ENCODE data around the gene FOXP4. TPM values are rescaled to one million over a fixed set of nuclear protein-coding genes. Genes with fewer than 3 reads are reported as not detected.
A peak's percentile ranks its signal among the peaks of the same experiment; 100 is the strongest.

The FOXP4 gene
- total and polyA plus RNA-seq, 2 of the 13 experiments (the other 11 are each of a cell fraction or from before 2014, with no cell fraction given), result 11.0 to 12.4 TPM

DNA sequence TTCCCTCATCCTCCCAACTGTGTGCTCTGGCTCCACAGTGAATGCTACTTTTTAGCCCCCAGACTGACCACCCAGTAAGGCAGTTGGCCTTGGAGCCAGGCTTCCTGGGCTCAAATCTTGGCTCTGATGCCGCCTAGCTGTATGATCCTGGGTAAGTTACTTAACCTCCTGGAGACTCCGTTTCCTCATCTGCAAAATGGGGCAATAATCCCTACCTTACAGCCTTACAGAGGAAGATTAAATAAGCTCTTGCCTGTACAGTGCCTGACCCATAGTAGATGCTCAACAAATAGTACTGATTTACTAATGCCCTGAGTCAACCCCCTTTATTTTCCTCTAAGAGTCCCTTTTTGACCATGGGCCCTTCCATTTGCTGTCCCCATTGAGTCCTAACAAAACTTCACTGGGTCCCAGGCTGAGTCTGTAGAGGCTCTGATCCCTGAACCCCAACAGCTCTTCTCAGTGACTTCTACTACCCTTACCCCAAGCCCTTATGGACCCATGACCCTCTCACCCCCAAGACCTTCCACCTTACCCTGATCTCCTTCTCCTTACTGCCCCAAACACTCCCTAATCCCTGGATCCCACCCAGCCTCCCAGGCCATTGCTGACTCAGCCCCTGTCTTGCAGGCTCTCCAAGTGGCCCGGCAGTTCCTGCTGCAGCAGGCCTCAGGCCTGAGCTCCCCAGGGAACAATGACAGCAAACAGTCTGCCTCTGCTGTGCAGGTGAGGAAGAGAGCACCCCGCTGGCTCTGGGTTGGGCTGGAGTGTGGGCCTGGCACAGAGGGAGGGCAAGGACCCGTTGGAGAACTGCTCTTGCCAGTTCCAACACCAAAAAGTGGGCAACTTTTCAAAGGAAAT is 31.4 kb downstream of the FOXP4 start (continued):
- TF ChIP-seq, protein P1, sequence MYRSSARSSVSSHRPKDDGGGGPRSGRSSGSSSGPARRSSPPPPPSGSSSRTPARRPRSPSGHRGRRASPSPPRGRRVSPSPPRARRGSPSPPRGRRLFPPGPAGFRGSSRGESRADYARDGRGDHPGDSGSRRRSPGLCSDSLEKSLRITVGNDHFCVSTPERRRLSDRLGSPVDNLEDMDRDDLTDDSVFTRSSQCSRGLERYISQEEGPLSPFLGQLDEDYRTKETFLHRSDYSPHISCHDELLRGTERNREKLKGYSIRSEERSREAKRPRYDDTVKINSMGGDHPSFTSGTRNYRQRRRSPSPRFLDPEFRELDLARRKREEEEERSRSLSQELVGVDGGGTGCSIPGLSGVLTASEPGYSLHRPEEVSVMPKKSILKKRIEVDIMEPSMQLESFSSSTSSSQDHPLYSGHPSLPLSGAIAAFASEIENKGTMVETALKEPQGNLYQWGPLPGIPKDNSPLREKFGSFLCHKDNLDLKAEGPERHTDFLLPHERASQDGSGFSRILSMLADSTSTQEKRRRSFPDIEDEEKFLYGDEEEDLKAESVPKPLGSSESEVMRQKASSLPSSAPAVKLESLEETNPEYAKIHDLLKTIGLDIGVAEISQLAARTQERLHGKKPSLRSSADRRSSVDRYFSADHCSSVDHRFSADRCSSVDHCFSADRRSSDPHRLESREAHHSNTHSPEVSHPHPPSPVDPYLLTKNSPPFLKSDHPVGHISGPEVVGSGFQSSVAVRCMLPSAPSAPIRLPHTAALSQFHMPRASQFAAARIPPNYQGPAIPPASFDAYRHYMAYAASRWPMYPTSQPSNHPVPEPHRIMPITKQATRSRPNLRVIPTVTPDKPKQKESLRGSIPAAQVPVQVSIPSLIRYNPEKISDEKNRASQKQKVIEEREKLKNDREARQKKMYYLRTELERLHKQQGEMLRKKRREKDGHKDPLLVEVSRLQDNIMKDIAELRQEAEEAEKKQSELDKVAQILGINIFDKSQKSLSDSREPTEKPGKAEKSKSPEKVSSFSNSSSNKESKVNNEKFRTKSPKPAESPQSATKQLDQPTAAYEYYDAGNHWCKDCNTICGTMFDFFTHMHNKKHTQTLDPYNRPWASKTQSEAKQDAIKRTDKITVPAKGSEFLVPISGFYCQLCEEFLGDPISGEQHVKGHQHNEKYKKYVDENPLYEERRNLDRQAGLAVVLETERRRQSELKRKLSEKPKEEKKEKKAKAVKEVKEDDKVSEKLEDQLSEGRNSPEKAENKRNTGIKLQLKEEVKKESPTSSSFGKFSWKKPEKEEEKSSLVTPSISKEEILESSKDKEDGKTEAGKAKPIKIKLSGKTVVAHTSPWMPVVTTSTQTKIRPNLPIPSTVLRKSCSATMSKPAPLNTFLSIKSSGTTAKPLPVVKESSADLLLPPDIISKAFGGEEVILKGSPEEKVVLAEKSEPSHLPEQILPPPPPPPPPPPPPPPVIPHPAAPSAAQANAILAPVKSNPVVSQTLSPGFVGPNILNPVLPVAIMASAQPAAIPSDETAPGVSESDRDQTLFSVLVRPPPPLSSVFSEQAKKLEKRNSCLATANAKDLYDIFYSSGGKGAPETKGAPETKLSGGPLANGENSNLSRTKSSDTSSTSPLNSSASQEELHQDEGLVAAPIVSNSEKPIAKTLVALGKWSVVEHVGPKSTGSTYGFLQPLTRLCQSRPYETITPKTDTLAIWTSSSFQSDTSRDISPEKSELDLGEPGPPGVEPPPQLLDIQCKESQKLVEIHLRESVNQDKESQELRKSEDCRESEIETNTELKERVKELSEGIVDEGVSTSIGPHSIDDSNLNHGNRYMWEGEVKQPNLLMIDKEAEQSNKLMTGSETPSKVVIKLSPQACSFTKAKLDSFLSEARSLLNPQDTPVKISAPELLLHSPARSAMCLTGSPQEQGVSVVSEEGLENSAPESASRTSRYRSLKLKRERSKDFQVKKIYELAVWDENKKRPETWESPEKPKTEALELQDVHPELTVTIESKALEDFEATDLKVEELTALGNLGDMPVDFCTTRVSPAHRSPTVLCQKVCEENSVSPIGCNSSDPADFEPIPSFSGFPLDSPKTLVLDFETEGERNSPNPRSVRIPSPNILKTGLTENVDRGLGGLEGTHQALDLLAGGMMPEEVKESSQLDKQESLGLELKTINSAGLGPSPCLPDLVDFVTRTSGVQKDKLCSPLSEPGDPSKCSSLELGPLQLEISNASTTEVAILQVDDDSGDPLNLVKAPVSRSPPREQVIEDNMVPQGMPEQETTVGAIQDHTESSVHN (CRISPR knock-in tag; IDR thresholded peaks at IDR 0.05), result no peak
- no peak for TF ChIP-seq FOXO1 (CRISPR knock-in tag; IDR thresholded peaks at IDR 0.05)
- no peak for TF ChIP-seq RELA (CRISPR knock-in tag; IDR thresholded peaks at IDR 0.05)
- no peak for TF ChIP-seq YY1 (IDR thresholded peaks at IDR 0.05; ENCODE audit: insufficient read depth, insufficient replicate concordance, low read depth, low read length)
- no peak for TF ChIP-seq ZKSCAN5 (CRISPR knock-in tag; IDR thresholded peaks at IDR 0.05)
- TF ChIP-seq, protein P2, sequence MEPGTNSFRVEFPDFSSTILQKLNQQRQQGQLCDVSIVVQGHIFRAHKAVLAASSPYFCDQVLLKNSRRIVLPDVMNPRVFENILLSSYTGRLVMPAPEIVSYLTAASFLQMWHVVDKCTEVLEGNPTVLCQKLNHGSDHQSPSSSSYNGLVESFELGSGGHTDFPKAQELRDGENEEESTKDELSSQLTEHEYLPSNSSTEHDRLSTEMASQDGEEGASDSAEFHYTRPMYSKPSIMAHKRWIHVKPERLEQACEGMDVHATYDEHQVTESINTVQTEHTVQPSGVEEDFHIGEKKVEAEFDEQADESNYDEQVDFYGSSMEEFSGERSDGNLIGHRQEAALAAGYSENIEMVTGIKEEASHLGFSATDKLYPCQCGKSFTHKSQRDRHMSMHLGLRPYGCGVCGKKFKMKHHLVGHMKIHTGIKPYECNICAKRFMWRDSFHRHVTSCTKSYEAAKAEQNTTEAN (CRISPR knock-in tag; conservative IDR thresholded peaks at IDR 0.05), result peak; percentile 57; the same call in 1 of the 2 replicates
- TF ChIP-seq ZNF180 (CRISPR knock-in tag; IDR thresholded peaks at IDR 0.05; ENCODE audit: borderline replicate concordance, low read depth), result 0 out of 2 replicates have a peak, but pooled peaks have one; percentile 4
- peak; percentile 51; the same call in 1 of the 2 replicates for TF ChIP-seq ZNF225 (CRISPR knock-in tag; IDR thresholded peaks at IDR 0.05)
- no peak for TF ChIP-seq REL (CRISPR knock-in tag; conservative IDR thresholded peaks at IDR 0.05)
- TF ChIP-seq, protein P3, sequence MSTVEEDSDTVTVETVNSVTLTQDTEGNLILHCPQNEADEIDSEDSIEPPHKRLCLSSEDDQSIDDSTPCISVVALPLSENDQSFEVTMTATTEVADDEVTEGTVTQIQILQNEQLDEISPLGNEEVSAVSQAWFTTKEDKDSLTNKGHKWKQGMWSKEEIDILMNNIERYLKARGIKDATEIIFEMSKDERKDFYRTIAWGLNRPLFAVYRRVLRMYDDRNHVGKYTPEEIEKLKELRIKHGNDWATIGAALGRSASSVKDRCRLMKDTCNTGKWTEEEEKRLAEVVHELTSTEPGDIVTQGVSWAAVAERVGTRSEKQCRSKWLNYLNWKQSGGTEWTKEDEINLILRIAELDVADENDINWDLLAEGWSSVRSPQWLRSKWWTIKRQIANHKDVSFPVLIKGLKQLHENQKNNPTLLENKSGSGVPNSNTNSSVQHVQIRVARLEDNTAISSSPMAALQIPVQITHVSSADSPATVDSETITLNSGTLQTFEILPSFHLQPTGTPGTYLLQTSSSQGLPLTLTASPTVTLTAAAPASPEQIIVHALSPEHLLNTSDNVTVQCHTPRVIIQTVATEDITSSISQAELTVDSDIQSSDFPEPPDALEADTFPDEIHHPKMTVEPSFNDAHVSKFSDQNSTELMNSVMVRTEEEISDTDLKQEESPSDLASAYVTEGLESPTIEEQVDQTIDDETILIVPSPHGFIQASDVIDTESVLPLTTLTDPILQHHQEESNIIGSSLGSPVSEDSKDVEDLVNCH (CRISPR knock-in tag; IDR thresholded peaks at IDR 0.05), result no peak
- no peak for TF ChIP-seq ZNF724P (CRISPR knock-in tag; IDR thresholded peaks at IDR 0.05; ENCODE audit: borderline replicate concordance)
- no peak for TF ChIP-seq TOE1 (CRISPR knock-in tag; IDR thresholded peaks at IDR 0.05)
- TF ChIP-seq ZNF841 (CRISPR knock-in tag; IDR thresholded peaks at IDR 0.05; ENCODE audit: borderline replicate concordance), result no peak
- 0 out of 2 replicates have a peak, but pooled peaks have one; percentile 10 for TF ChIP-seq JUND (CRISPR knock-in tag; IDR thresholded peaks at IDR 0.05)
- no peak; the same call in 1 of the 2 replicates for TF ChIP-seq RXRA (CRISPR knock-in tag; IDR thresholded peaks at IDR 0.05)
- TF ChIP-seq ZSCAN25 (CRISPR knock-in tag; IDR thresholded peaks at IDR 0.05), result no peak
- no peak for TF ChIP-seq KAT8 (CRISPR knock-in tag; IDR thresholded peaks at IDR 0.05)
- TF ChIP-seq MTF1 (CRISPR knock-in tag; IDR thresholded peaks at IDR 0.05), result no peak

Data from HepG2 (cell line).